ENCODE data around the gene TRMT10C. TPM values are rescaled to one million over a fixed set of nuclear protein-coding genes. Genes with fewer than 3 reads are reported as not detected.

TRMT10C gene
- total RNA-seq, 1 experiment from 2014 or later, result 35.0 TPM

- DNase-seq (ENCODE audit: low read depth, low spot score) (no peak), ATAC-seq (no peak)
- in situ Hi-C loops (cut with HindIII; ENCODE audit: low pct_unique_long_range_greater_than_20kb, low sequenced_read_pairs) (no loop called here), intact Hi-C loops (cut with micrococcal nuclease; ENCODE audit: unreplicated experiment) (no loop called here)
- Histone ChIP-seq H3K36me3 (ENCODE audit: control insufficient read depth, insufficient read depth, low read length) (no peaks in the 10 kb centered on the region), H3K9me3 (ENCODE audit: control insufficient read depth, insufficient read depth, low read depth, low read length) (no peaks in the 10 kb centered on the region), H3K4me3 (ENCODE audit: low read depth in 2 of 2, low read length in 2 of 2) (no peak overlapping the region), H3K4me1 (ENCODE audit: control insufficient read depth, insufficient read depth, low read length) (no peaks in the 10 kb centered on the region), H3K27me3 (ENCODE audit: control insufficient read depth, insufficient read depth, low read length) (peaks cover 5% of the 10 kb centered on the region; the same call in 1 of the 2 replicates), H3K27ac (ENCODE audit: low read length) (no peak overlapping the region)
- ChIA-PET POLR2A (no interaction called here), CTCF (no interaction called here)
- TF ChIP-seq POLR2AphosphoS5 (IDR thresholded peaks at IDR 0.05; ENCODE audit: low read depth, low read length), result no peak
- no peak for TF ChIP-seq REST (IDR thresholded peaks at IDR 0.05; ENCODE audit: insufficient read depth in 1 of 2, low read depth in 2 of 2, low read length in 1 of 2)
- no TSS peak for BruUV-seq (replicated peaks)
Measured at GRCh38 chr3:101530686-101531047, 31.0 kb upstream of the TRMT10C start.

DNA sequence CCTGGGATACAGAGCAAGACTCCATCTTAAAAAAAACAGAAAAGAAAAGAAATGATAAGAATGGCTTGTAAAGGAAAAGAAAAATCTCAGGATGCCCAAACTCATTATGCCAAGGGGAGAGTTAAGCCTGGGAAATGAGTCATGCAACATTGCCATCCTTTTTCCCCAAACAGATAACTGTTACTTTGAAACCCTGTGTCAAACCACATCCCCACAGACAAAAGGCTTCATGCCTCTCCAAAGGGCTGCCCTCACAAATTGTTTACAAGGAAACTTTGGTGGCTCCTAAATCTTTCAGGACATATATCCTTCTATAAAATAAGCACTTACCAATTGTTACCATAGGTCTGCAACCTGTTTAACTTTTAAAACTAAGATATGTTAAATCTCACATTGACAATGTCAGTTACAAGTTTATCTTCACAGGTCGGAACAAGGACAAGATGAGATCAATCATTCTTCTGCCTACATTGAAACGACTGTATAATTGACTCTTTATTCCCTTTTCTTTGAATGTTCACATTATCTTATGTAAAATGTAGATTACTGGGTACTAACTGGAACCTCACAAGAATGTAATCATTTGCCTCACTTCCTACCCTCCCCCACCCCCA is 30.1 kb upstream of the TRMT10C start:
- DNase-seq (ENCODE audit: low read depth, low spot score), result no peak
- ChIA-PET POLR2A (interaction anchor here (0.6 kb wide), 1 partner anchor 21 kb away, joined by 7 read pairs; no protein-coding TSS in a partner anchor), CTCF (no interaction called here)
- no peak for ATAC-seq
- Histone ChIP-seq H3K27me3 (ENCODE audit: control insufficient read depth, insufficient read depth, low read length) (peaks cover 5% of the 10 kb centered on the region; the same call in 1 of the 2 replicates), H3K4me3 (ENCODE audit: low read depth in 2 of 2, low read length in 2 of 2) (no peak overlapping the region), H3K27ac (ENCODE audit: low read length) (no peak overlapping the region), H3K36me3 (ENCODE audit: control insufficient read depth, insufficient read depth, low read length) (no peaks in the 10 kb centered on the region), H3K4me1 (ENCODE audit: control insufficient read depth, insufficient read depth, low read length) (no peaks in the 10 kb centered on the region), H3K9me3 (ENCODE audit: control insufficient read depth, insufficient read depth, low read depth, low read length) (no peaks in the 10 kb centered on the region)
- TF ChIP-seq, protein P1, sequence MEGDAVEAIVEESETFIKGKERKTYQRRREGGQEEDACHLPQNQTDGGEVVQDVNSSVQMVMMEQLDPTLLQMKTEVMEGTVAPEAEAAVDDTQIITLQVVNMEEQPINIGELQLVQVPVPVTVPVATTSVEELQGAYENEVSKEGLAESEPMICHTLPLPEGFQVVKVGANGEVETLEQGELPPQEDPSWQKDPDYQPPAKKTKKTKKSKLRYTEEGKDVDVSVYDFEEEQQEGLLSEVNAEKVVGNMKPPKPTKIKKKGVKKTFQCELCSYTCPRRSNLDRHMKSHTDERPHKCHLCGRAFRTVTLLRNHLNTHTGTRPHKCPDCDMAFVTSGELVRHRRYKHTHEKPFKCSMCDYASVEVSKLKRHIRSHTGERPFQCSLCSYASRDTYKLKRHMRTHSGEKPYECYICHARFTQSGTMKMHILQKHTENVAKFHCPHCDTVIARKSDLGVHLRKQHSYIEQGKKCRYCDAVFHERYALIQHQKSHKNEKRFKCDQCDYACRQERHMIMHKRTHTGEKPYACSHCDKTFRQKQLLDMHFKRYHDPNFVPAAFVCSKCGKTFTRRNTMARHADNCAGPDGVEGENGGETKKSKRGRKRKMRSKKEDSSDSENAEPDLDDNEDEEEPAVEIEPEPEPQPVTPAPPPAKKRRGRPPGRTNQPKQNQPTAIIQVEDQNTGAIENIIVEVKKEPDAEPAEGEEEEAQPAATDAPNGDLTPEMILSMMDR (IDR thresholded peaks at IDR 0.05), result no peak
- TF ChIP-seq REST (IDR thresholded peaks at IDR 0.05; ENCODE audit: insufficient read depth in 1 of 2, low read depth in 2 of 2, low read length in 1 of 2) (no peak), TCF7L2 (IDR thresholded peaks at IDR 0.05; ENCODE audit: low read depth, low read length) (no peak), SIN3A (IDR thresholded peaks at IDR 0.05; ENCODE audit: borderline replicate concordance, insufficient read depth, low read depth, low read length) (no peak), POLR2AphosphoS5 (IDR thresholded peaks at IDR 0.05; ENCODE audit: low read depth, low read length) (no peak)
- in situ Hi-C loops (cut with HindIII; ENCODE audit: low pct_unique_long_range_greater_than_20kb, low sequenced_read_pairs) (no loop called here), intact Hi-C loops (cut with micrococcal nuclease; ENCODE audit: unreplicated experiment) (no loop called here)
- no TSS peak for BruUV-seq (replicated peaks)
